Mesenteric fat pad (tissue), 1 donor: ENCODE measurements around the gene SF3A2. TPM values are rescaled to one million over a fixed set of nuclear protein-coding genes. Genes with fewer than 3 reads are reported as not detected.

ENCODE experiments used
- DNase-seq: peaks from one replicate; pipeline ENCODE4 v3.0.0-alpha.2; 2020; ENCODE audit warnings: low spot score
- total RNA-seq: library from RNA; stranded (reverse); fragmentation: NEBNext Ultra II Directional; extraction: Animal tissue kit (Norgen Biotek cat#: 25700); gene quantifications from one replicate; pipeline ENCODE4 v1.2.1, GENCODE V29; 2021
- donor health status: DM: yes; HTN: yes; CAD: no.

The SF3A2 gene
- total RNA-seq, 1 donor from 2014 or later: 46.2 TPM

GRCh38 chr19:2207008-2207407, 29.6 kb upstream of the SF3A2 start:
- no peak for DNase-seq

GRCh38 chr19:2207991-2208860, 28.4 kb upstream of the SF3A2 start:
- DNase-seq: no peak

- no peak for DNase-seq
Observed at GRCh38 chr19:2208975-2209374, 27.6 kb upstream of the SF3A2 start.

- DNase-seq: no peak
Observed at GRCh38 chr19:2209408-2209807, 27.2 kb upstream of the SF3A2 start.

- DNase-seq: no peak
Observed at GRCh38 chr19:2210206-2210605, 26.4 kb upstream of the SF3A2 start.

GRCh38 chr19:2210987-2211740, 25.5 kb upstream of the SF3A2 start:
- no peak for DNase-seq

GRCh38 chr19:2212861-2213711, 23.5 kb upstream of the SF3A2 start:
- no peak for DNase-seq

- no peak for DNase-seq
Observed at GRCh38 chr19:2213799-2214198, 22.8 kb upstream of the SF3A2 start.

GRCh38 chr19:2214251-2214650, 22.4 kb upstream of the SF3A2 start:
- DNase-seq: no peak

GRCh38 chr19:2215281-2215751, 21.3 kb upstream of the SF3A2 start:
- DNase-seq: no peak

GRCh38 chr19:2216361-2217225, 20.0 kb upstream of the SF3A2 start:
- no peak for DNase-seq

GRCh38 chr19:2217591-2217990, 19.0 kb upstream of the SF3A2 start:
- DNase-seq: no peak

- no peak for DNase-seq
Observed at GRCh38 chr19:2219726-2220125, 16.9 kb upstream of the SF3A2 start.

- no peak for DNase-seq
Observed at GRCh38 chr19:2221250-2221831, 15.3 kb upstream of the SF3A2 start.

- DNase-seq: no peak
Observed at GRCh38 chr19:2221918-2222317, 14.7 kb upstream of the SF3A2 start.

- DNase-seq: no peak
Observed at GRCh38 chr19:2223391-2223790, 13.2 kb upstream of the SF3A2 start.

- DNase-seq: no peak
Observed at GRCh38 chr19:2223959-2224358, 12.7 kb upstream of the SF3A2 start.

- DNase-seq: no peak
Observed at GRCh38 chr19:2224754-2225349, 11.8 kb upstream of the SF3A2 start.

GRCh38 chr19:2225415-2226050, 11.1 kb upstream of the SF3A2 start:
- no peak for DNase-seq
